Measurements from ENCODE around the gene NDUFAF7. TPM values are rescaled to one million over a fixed set of nuclear protein-coding genes. Genes with fewer than 3 reads are reported as not detected.
A peak's percentile ranks its signal among the peaks of the same experiment; 100 is the strongest.

NDUFAF7 gene
- total RNA-seq, 4 donors from 2014 or later, result 11.3 to 35.7 (median 19.3) TPM

- peak overlapping the region; percentile 76 to 98 for H3K4me3 ChIP-seq
- H3K27me3 ChIP-seq, result no peaks in the 10 kb centered on the region
- intact Hi-C loops (cut with DNase I; ENCODE audit: low total_unique reads), result no loop called here
- peak overlapping the region; percentile 88 to 94 for H3K27ac ChIP-seq
- H3K36me3 ChIP-seq, result no peaks in the 10 kb centered on the region
- no peaks in the 10 kb centered on the region for H3K9me3 ChIP-seq
- peaks cover 7 to 13% of the 10 kb centered on the region in 2 donors for H3K4me1 ChIP-seq
- no peak for DNase-seq
- no peak for TF ChIP-seq POLR2A (IDR thresholded peaks at IDR 0.05)
- TF ChIP-seq CTCF (IDR thresholded peaks at IDR 0.05), result no peak
Measured at GRCh38 chr2:37232131-37232933, 874 bp downstream of the NDUFAF7 start.

- H3K27ac ChIP-seq, result peak overlapping the region in 1 of 2 donors; percentile 3
- no peaks in the 10 kb centered on the region for H3K36me3 ChIP-seq
- no peak overlapping the region for H3K4me3 ChIP-seq
- no peak for TF ChIP-seq POLR2A (IDR thresholded peaks at IDR 0.05)
- no peak for TF ChIP-seq CTCF (IDR thresholded peaks at IDR 0.05)
- intact Hi-C loops (cut with DNase I; ENCODE audit: low total_unique reads), result no loop called here
- no peaks in the 10 kb centered on the region for H3K27me3 ChIP-seq
- no peaks in the 10 kb centered on the region for H3K9me3 ChIP-seq
- DNase-seq, result no peak
- no peaks in the 10 kb centered on the region for H3K4me1 ChIP-seq
Measured at GRCh38 chr2:37243435-37243834, 12.0 kb downstream of the NDUFAF7 start.

- Histone ChIP-seq H3K27me3 (no peaks in the 10 kb centered on the region), H3K27ac (peak overlapping the region in 1 of 2 donors; percentile 3), H3K36me3 (no peaks in the 10 kb centered on the region), H3K4me3 (no peak overlapping the region), H3K4me1 (no peaks in the 10 kb centered on the region), H3K9me3 (no peaks in the 10 kb centered on the region)
- no peak for DNase-seq
- intact Hi-C loops (cut with DNase I; ENCODE audit: low total_unique reads), result no loop called here
- TF ChIP-seq POLR2A (IDR thresholded peaks at IDR 0.05), result no peak
- TF ChIP-seq CTCF (IDR thresholded peaks at IDR 0.05), result no peak
Measured at GRCh38 chr2:37244017-37244416, 12.6 kb downstream of the NDUFAF7 start.

GRCh38 chr2:37244755-37245154, 13.3 kb downstream of the NDUFAF7 start:
- Histone ChIP-seq H3K27ac (no peak overlapping the region), H3K36me3 (no peaks in the 10 kb centered on the region), H3K4me1 (no peaks in the 10 kb centered on the region), H3K4me3 (no peak overlapping the region), H3K27me3 (no peaks in the 10 kb centered on the region), H3K9me3 (no peaks in the 10 kb centered on the region)
- DNase-seq, result no peak
- TF ChIP-seq CTCF (IDR thresholded peaks at IDR 0.05) (no peak), POLR2A (IDR thresholded peaks at IDR 0.05) (no peak)
- intact Hi-C loops (cut with DNase I; ENCODE audit: low total_unique reads), result no loop called here

GRCh38 chr2:37246205-37246604, 14.7 kb downstream of the NDUFAF7 start:
- Histone ChIP-seq H3K36me3 (no peaks in the 10 kb centered on the region), H3K4me1 (no peaks in the 10 kb centered on the region), H3K9me3 (no peaks in the 10 kb centered on the region), H3K27ac (no peak overlapping the region), H3K27me3 (no peaks in the 10 kb centered on the region), H3K4me3 (no peak overlapping the region)
- intact Hi-C loops (cut with DNase I; ENCODE audit: low total_unique reads), result no loop called here
- TF ChIP-seq CTCF (IDR thresholded peaks at IDR 0.05), result no peak
- no peak for TF ChIP-seq POLR2A (IDR thresholded peaks at IDR 0.05)
- no peak for DNase-seq
